Measurements from ENCODE around the gene SYT9.

- no peak for TF ChIP-seq EZH2 (IDR thresholded peaks at IDR 0.05)
- TF ChIP-seq POLR2AphosphoS5 (IDR thresholded peaks at IDR 0.05; ENCODE audit: borderline replicate concordance, low read depth, low read length) = no peak
- no peak for TF ChIP-seq FOXP2 (optimal IDR thresholded peaks at IDR 0.05; ENCODE audit: control extremely low read depth, extremely low read length, insufficient read depth)
Measured at GRCh38 chr11:7300281-7300680, 48.6 kb downstream of the SYT9 start.
